Hematopoietic multipotent progenitor cell treated with erythropoietin and hydrocortisone succinate and interleukin-3 and kit ligand, for 6 days (in vitro differentiated cells): Measurements from ENCODE around the gene PARVG.

ENCODE experiments used
- DNase-seq: peaks from one replicate; pipeline ENCODE4 v3.0.0-alpha.2; 2015

The PARVG gene

GRCh38 chr22:44181912-44182587 is 1.3 kb downstream of the PARVG start:
- DNase-seq, result peak; percentile 30

- peak; percentile 79 for DNase-seq
Measured at GRCh38 chr22:44182588-44183286, 2.0 kb downstream of the PARVG start.

DNA sequence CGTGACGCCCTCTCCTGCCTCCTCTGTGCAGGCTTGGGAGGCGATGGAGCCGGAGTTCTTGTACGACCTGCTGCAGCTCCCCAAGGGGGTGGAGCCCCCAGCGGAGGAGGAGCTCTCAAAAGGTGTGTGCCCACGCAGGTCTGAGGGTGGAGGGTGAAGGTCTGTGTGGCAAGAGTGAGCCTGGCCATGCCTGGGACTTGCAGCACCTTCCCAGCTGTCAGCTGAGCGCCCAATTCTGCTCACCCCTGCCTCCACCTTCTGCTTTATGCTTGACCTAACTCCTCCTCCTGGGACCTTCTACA is 2.5 kb downstream of the PARVG start:
- DNase-seq, result no peak

- no peak for DNase-seq
Measured at GRCh38 chr22:44184006-44184405, 3.3 kb downstream of the PARVG start.

GRCh38 chr22:44185237-44186120 is 4.8 kb downstream of the PARVG start:
- no peak for DNase-seq

DNA sequence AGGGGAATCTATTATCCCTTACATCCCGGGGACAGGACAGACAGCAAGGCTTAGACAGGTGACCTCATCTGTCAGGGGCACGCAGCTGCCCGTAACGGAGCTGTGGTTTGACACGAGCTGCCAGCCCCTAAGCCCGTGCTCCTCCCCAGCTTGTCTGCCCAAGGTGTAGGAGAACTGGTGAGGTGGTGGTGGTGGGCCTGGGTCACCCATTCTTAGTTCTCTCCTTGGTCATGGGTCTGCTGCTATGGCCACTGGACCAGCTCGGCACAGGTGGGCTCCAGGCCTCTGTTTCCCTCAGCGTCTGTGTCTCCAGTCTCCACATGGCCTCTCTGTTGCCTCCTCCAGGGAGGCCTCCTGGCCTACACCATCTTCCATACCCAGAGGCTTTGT is 5.4 kb downstream of the PARVG start:
- DNase-seq, result no peak

GRCh38 chr22:44186737-44187136 is 6.0 kb downstream of the PARVG start:
- no peak for DNase-seq

DNA sequence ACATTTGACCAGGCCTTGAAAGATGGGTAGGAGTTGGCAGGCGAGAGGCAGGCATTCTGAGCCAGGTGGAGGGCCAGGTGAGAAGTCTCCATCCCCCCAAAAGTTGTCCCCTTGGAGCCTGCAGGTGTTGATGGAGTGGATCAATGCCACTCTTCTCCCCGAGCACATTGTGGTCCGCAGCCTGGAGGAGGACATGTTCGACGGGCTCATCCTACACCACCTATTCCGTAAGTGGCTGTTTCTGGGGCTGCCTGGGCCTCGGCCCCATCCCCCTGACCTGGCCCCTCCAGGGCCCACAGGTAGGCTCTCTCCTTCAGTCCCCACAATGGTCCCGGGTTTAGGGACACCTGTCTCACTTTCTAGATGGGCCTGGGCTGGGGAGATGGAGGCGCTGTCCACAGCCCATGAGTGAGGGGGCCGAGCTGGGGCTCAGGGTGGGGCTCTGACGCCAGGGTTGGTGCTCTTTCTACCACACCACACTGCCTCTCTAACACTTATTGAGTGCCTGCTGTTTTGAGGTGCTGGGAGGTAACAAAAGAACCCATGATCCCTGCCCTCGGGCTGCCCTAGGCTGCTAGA is 7.0 kb downstream of the PARVG start:
- DNase-seq, result no peak

DNA sequence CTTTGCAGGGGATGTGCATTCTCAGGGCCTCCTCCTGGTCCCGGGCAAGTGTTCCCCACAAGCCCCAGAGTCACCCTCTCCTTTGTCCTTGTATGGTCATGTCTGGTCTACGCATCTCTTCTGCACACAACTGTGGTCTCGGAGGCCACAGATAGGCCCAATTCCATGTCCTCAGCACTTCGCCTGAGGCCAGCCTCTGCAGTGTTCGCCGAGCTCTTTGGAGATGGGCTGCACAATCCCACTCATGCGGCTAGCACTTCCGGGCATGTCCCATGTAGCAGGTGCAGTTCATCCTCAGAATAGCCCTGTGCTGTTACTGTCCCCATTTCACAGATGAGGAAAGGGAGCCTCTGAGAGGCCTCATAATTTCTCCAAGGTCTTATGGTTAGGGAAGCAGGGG is 7.6 kb downstream of the PARVG start:
- no peak for DNase-seq

GRCh38 chr22:44188986-44189630 is 8.4 kb downstream of the PARVG start:
- DNase-seq, result no peak

- DNase-seq, result no peak
Measured at GRCh38 chr22:44190381-44190976, 9.8 kb downstream of the PARVG start.

DNA sequence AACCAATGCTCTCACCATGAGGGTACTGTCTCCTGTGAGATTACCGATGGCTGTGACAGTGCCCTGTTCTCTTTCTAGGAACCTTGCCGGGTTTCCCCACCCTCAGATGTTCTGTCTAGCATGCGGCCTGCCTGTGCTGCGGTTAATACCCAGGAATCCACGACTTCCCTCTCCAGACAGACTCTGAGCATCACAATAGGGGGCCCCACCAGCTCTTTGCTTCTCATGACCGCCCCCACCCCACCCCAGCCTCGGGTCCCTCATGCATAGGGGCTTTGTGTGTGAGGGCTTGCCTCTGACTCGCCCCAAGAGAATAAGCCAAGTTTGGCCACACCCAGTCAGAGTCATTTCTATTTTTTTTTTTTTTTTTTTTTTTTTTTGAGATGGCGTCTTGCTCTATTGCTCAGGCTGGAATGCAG is 10.3 kb downstream of the PARVG start:
- DNase-seq, result peak; percentile 24

GRCh38 chr22:44192098-44192815 is 11.5 kb downstream of the PARVG start:
- DNase-seq, result peak; percentile 83

DNA sequence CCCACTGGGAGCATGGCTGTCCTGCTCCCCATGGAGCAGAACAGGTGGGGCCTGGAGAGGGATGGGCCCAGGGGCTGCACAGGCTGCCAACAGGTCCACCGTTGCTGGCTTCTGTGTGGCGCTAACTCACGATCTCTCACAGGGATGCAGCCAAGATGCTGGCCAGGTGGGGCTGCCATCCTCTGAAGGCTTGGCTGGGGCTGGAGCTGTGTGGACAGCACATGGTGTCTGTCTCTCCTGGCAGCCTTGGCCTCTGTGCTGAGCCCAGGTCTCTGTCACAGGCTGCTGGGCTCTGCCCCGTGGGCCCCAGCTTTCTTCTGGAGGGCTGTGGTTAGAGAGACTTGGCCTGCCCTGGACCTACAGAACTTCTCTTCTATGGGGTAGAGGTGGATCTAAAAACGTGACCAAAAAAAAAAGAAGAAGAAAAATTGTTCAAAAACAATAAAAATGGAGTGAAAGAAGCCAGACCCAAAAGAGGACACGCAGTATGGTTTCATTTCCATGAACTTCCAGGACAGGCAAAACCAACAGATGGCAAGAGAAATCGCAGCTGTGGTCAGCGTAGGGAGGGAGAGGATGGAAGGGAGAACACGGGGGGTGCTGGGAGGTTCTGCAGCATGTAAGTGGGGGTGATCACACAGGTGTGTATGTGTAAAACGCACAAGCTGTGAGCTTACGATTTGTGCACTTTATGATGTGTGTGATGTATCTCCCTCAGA is 12.2 kb downstream of the PARVG start:
- no peak for DNase-seq

GRCh38 chr22:44193535-44193891 is 12.8 kb downstream of the PARVG start:
- DNase-seq, result peak; percentile 34

DNA sequence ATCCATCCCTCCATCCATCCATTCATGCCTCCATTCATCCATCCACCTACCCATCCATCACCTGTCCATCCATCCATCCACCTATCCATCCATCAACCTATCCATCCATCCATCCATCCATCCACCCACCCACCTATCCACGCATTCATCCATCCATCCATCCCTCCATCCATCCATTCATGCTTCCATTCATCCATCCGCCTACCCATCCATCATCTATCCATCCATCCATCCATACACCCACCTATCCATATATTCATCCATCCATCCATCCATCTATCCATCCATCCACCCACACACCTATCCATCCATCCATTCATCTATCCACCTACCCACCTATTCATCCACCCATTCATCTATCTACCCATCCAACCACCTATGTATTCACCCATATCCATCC is 13.8 kb downstream of the PARVG start:
- DNase-seq, result no peak

DNA sequence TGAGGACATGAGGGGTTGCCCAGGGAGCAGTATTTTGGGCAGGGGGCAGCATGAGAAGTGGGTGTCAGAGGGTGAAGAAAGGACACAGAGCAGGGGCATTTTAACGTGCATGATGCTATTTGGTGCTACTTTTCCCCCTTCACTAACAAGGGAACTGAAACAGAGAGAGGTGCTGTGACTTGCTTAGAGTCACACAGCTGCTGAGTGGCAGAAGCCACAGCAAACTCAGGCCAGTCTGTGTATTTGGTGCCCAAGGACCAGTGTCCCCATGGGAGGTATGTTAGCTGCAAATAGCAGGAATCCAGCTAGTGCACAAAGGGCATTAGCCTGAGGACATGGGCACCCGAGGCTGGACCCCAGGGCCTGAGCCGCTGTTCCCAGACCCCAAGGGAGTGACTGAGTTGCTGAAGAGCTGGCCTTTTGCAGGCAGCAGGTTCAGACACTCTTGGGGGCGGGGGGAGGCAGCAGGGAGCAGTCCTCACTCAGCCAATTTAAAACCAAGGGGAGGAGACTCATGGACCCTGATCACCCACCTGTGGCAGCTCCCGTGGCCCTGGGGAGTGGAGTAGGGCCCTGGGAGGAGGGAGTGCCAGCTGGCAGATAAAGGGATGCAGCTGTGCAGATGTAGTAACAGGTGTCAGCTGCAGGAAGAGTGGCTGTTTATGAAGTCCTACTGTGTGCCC is 14.6 kb downstream of the PARVG start:
- no peak for DNase-seq

- no peak for DNase-seq
Measured at GRCh38 chr22:44196241-44196640, 15.5 kb downstream of the PARVG start.

GRCh38 chr22:44196731-44197131 is 16.0 kb downstream of the PARVG start:
- DNase-seq, result no peak

GRCh38 chr22:44197271-44197670 is 16.5 kb downstream of the PARVG start:
- DNase-seq, result no peak

DNA sequence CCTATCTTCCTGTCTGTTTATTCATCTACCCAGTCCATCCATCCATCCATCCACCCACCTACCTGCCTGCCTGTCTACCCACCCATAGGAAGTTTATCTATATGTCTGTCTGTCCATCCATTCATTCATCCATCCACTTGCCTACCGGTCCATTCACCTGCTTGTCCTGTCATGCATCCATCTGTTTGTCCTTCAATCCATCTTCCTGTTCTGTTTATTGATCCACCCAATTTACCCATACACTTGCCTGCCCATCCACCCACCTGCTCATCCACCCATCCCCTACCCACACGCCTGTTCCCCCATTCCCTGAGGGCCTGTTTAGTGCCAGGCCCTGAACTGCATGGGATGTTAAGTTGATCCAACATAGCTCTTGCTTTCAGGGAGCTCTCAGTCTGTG is 18.4 kb downstream of the PARVG start:
- DNase-seq, result no peak
